ENCODE data around the gene WIPI1. TPM values are rescaled to one million over a fixed set of nuclear protein-coding genes. Genes with fewer than 3 reads are reported as not detected.

Gene WIPI1
- total RNA-seq, 2 experiments from 2014 or later = 12.0 to 14.3 TPM

- CTCF ChIA-PET = no interaction called here
- POLR2A ChIA-PET = interaction anchor here (0.6 kb wide), 1 partner anchor 11 kb away, joined by 4 read pairs; no protein-coding TSS in a partner anchor
Measured at GRCh38 chr17:68449021-68449739, 8.1 kb downstream of the WIPI1 start.

GRCh38 chr17:68446626-68447041 lies 10.7 kb downstream of the WIPI1 start:
- ChIA-PET POLR2A (no interaction called here), CTCF (interaction anchor here (1.2 kb wide), 1 partner anchor 9 kb away, joined by 3 read pairs; no protein-coding TSS in a partner anchor)

- ChIA-PET POLR2A (no interaction called here), CTCF (no interaction called here)
Measured at GRCh38 chr17:68445671-68446070, 11.6 kb downstream of the WIPI1 start.

- CTCF ChIA-PET = no interaction called here
Measured at GRCh38 chr17:68443972-68444464, 13.3 kb downstream of the WIPI1 start.

GRCh38 chr17:68441070-68441770 lies 16.1 kb downstream of the WIPI1 start:
- POLR2A ChIA-PET = interaction anchor here (1.2 kb wide), 1 partner anchor 16 kb away, joined by 3 read pairs; the partner anchor contains the start of gene WIPI1
- CTCF ChIA-PET = no interaction called here

More at GRCh38 chr17:68443972-68444464, 13.3 kb downstream of the WIPI1 start:
- POLR2A ChIA-PET = no interaction called here

GRCh38 chr17:68440526-68440925 lies 16.8 kb downstream of the WIPI1 start:
- ChIA-PET POLR2A (interaction anchor here (1.2 kb wide), 1 partner anchor 17 kb away, joined by 3 read pairs; the partner anchor contains the start of gene WIPI1), CTCF (no interaction called here)

GRCh38 chr17:68439656-68440290 lies 17.5 kb downstream of the WIPI1 start:
- CTCF ChIA-PET = interaction anchor here (1.8 kb wide), 1 partner anchor 239 kb away, joined by 3 read pairs; no protein-coding TSS in a partner anchor
- POLR2A ChIA-PET = interaction anchor here (1.2 kb wide), 1 partner anchor 17 kb away, joined by 3 read pairs; the partner anchor contains the start of gene WIPI1

- CTCF ChIA-PET = interaction anchor here (0.7 to 2.8 kb wide), 5 partner anchors 9 to 254 kb away, joined by 3 to 20 read pairs (median 3); partner anchors contain the start of gene WIPI1
Measured at GRCh38 chr17:68437979-68438822, 19.1 kb downstream of the WIPI1 start.

GRCh38 chr17:68435876-68436842 lies 21.1 kb downstream of the WIPI1 start:
- CTCF ChIA-PET = interaction anchor here (0.7 to 3.4 kb wide), 21 partner anchors 19 to 297 kb away, joined by 3 to 20 read pairs (median 3); partner anchors contain the start of gene WIPI1
- POLR2A ChIA-PET = interaction anchor here (1.6 kb wide), 1 partner anchor 144 kb away, joined by 4 read pairs; no protein-coding TSS in a partner anchor

More at GRCh38 chr17:68437979-68438822, 19.1 kb downstream of the WIPI1 start:
- POLR2A ChIA-PET = interaction anchor here (0.5 to 1.8 kb wide), 8 partner anchors 11 to 238 kb away, joined by 3 to 7 read pairs (median 4); partner anchors contain the start of genes AMZ2 and WIPI1

- ChIA-PET CTCF (interaction anchor here (0.9 to 3.4 kb wide), 10 partner anchors 19 to 254 kb away, joined by 3 to 20 read pairs (median 3); no protein-coding TSS in a partner anchor), POLR2A (no interaction called here)
Measured at GRCh38 chr17:68435361-68435760, 21.9 kb downstream of the WIPI1 start.

- POLR2A ChIA-PET = no interaction called here
- CTCF ChIA-PET = interaction anchor here (1.5 kb wide), 1 partner anchor 152 kb away, joined by 4 read pairs; no protein-coding TSS in a partner anchor
Measured at GRCh38 chr17:68433911-68434508, 23.3 kb downstream of the WIPI1 start.

- CTCF ChIA-PET = interaction anchor here (0.5 to 1.5 kb wide), 3 partner anchors 115 to 465 kb away, joined by 3 to 4 read pairs (median 3); no protein-coding TSS in a partner anchor
- POLR2A ChIA-PET = no interaction called here
Measured at GRCh38 chr17:68433211-68433610, 24.1 kb downstream of the WIPI1 start.

GRCh38 chr17:68432086-68432864 lies 25.0 kb downstream of the WIPI1 start:
- ChIA-PET POLR2A (no interaction called here), CTCF (interaction anchor here (1.0 to 1.8 kb wide), 2 partner anchors 33 to 142 kb away, joined by 3 to 6 read pairs; no protein-coding TSS in a partner anchor)

- POLR2A ChIA-PET = no interaction called here
- CTCF ChIA-PET = interaction anchor here (1.0 to 1.8 kb wide), 2 partner anchors 33 to 142 kb away, joined by 3 to 6 read pairs; no protein-coding TSS in a partner anchor
Measured at GRCh38 chr17:68431661-68432071, 25.6 kb downstream of the WIPI1 start.

- ChIA-PET POLR2A (no interaction called here), CTCF (interaction anchor here (1.8 kb wide), 1 partner anchor 32 kb away, joined by 6 read pairs; no protein-coding TSS in a partner anchor)
Measured at GRCh38 chr17:68431045-68431608, 26.2 kb downstream of the WIPI1 start.

- POLR2A ChIA-PET = no interaction called here
- CTCF ChIA-PET = no interaction called here
Measured at GRCh38 chr17:68429881-68430280, 27.4 kb downstream of the WIPI1 start.
